Stimulated activated CD8-positive, alpha-beta memory T cell treated with anti-CD3 and anti-CD28 coated beads, Interleukin-12 subunit alpha, Interleukin-12 subunit beta, amount 100 ng/mL, for 4 hours (primary cell): ENCODE measurements around the gene GPT2.

Experiments
- DNase-seq: peaks from one replicate; pipeline ENCODE4 v3.0.0-alpha.2; 2020; ENCODE audit warnings: low read depth

The GPT2 gene

GRCh38 chr16:46968063-46968435 is 83.9 kb downstream of the GPT2 start:
- DNase-seq = no peak

- DNase-seq = no peak
These were observed 85.9 kb downstream of the GPT2 start for GRCh38 chr16:46970089-46970488.

GRCh38 chr16:46971271-46971670 is 87.1 kb downstream of the GPT2 start:
- no peak for DNase-seq

- DNase-seq = peak; percentile 33
These were observed 88.5 kb downstream of the GPT2 start for GRCh38 chr16:46972429-46973206.

DNA sequence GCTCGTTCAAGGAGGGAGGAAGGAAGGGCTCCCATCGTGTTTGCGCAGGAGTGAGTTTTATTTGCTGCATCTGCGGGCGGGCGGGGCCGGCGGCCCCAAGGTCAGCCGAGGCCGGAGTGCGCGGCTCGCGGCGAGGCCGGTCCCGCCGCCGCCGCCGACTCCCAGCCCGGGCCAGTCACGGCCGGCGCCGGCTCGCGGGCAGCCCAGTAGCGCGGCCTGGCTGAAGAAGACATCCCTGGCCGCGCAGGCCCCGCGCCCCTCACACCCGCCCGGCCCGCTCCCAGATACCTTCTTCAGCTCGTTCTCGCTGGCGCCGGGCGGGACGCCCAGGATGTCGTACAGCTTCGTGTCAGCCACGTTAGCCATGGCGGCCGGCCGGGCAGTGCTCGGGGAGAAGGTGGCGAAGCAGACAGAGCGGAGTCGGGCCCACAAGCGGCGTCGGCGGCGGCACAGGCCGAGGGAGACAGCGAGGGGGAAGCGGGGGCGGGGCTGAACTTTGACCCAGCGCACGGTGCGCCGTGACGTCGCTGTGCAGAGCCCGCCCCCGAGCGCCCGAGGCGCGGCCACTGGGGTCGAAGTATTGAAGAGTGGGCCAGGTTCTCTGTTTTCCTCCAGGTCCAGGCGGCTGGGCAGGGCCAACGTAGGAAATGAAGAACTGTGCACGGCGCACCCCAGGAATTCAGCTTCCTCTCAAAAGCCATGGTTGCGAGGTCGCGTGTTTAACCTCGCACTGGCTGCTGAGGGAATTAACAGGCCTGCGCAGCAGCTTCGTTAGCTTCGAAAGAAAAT is 89.2 kb downstream of the GPT2 start, which contains the start of gene DNAJA2:
Gene DNAJA2, minus strand, starts transcription at position 468 of the 789 bp plus-strand sequence. Its CDS starts 102 bp downstream, at position 366.
- peak; percentile 85 for DNase-seq

- no peak for DNase-seq
These were observed 89.8 kb downstream of the GPT2 start for GRCh38 chr16:46973996-46974324.

GRCh38 chr16:46974352-46974751 is 90.2 kb downstream of the GPT2 start:
- DNase-seq = no peak

GRCh38 chr16:46975165-46975564 is 91.0 kb downstream of the GPT2 start:
- DNase-seq = no peak

GRCh38 chr16:46975908-46976470 is 91.8 kb downstream of the GPT2 start:
- no peak for DNase-seq

GRCh38 chr16:46976550-46976949 is 92.4 kb downstream of the GPT2 start:
- DNase-seq = no peak
